Epithelial cell of esophagus (primary cell): ENCODE measurements around the gene PIGX.
A peak's percentile ranks its signal among the peaks of the same experiment; 100 is the strongest.

ENCODE experiments used
- DNase-seq: peaks from one replicate; pipeline ENCODE4 v3.0.0; 2010; ENCODE audit warnings: low read depth
- H3K4me3 ChIP-seq: 2 replicates; pipeline ENCODE4 v1.5.1; 2011; ENCODE audit warnings: mild to moderate bottlenecking, low read length, control low read depth
- CTCF ChIP-seq: IDR thresholded peaks from 2 replicates; pipeline ENCODE4 v1.5.1; 2011; ENCODE audit warnings: low read depth, mild to moderate bottlenecking, low read length, control low read depth, inconsistent platforms; ENCODE audit not compliant: insufficient read depth; ENCODE audit errors: missing control alignments

Gene PIGX

DNA sequence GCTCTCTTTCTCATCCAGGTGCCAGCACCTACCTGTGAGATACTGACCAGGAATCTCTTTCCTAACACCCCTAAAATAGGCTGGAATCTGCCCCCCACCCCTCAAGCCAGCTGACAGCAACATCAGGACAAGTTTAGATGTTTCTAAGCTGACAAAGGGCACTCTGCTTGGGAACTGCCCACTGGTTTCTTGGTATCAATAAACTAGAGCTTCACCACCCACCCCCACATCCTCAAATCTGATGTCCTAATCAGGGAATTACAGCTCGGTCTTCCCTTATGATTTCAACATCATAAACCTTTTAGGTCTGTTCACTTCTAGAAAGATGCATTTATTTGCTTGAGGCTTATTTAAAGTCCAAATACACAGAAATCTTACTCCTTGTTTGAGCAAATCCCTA, 34.8 kb upstream of the PIGX start:
- DNase-seq: no peak
- no peak for TF ChIP-seq CTCF
- no peak overlapping the region for H3K4me3 ChIP-seq

GRCh38 chr3:196677931-196678330, 34.2 kb upstream of the PIGX start:
- DNase-seq: no peak
- TF ChIP-seq CTCF: no peak
- no peak overlapping the region for H3K4me3 ChIP-seq

DNA sequence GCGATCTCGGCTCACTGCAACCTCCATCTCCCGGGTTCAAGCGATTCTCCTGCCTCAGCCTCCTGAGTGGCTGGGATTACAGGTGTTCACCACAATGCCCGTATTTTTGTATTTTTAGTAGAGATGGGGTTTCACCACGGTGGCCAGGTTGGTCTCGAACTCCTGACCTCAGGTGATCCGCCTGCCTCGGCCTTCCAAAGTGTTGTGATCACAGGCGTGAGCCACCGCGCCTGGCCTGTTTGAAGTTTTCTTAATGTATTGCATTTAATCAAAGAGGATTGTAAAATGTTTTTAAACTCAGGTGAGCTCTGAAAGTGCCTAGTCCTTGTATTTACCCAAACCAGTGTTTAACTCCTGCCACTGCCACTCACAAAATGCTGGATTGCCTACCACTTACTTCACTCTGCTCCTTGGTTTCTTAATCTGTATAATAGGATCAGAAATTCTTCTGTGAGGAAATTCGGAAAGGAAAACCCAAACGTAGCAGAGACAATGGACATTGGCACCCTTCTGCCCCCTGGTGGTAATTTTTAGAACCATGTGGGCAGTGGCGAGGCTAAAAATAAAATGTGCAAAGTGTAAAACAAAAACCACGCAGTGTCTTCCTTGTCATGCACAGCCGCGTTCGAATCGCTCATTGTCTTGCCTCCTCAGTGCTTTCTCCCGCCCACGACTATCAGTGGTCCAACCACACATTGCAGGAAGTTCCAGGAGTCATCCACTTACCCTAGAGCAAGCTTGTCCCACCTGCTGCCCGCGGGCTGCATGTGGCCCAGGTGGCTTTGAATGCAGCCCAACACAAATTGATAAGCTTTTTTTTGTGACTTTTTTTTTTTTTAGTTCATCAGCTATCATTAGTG, 27.4 kb upstream of the PIGX start:
- TF ChIP-seq CTCF: peak; percentile 84
- no peak overlapping the region for H3K4me3 ChIP-seq
- DNase-seq: peak; percentile 53

DNA sequence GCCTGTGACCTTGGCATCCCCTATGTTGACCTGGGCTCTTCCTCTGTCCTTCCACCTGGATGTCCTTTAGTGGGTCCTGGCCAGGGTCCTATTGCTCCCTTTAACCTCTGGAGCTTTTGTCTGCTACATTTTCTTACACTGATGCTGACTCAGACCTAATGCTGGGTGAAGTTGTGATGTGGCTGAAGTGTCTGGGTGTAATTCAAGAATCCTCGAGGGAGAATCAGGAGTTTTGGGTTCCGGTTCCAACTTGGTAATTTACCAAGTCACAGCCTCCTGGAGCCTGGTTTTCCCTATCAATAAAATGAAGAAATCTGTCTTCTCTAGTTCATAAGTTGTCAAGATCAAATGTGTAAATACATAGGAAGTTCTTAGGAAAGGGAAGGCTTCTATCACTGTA, 25.7 kb upstream of the PIGX start:
- H3K4me3 ChIP-seq: no peak overlapping the region
- DNase-seq: no peak
- no peak for TF ChIP-seq CTCF

DNA sequence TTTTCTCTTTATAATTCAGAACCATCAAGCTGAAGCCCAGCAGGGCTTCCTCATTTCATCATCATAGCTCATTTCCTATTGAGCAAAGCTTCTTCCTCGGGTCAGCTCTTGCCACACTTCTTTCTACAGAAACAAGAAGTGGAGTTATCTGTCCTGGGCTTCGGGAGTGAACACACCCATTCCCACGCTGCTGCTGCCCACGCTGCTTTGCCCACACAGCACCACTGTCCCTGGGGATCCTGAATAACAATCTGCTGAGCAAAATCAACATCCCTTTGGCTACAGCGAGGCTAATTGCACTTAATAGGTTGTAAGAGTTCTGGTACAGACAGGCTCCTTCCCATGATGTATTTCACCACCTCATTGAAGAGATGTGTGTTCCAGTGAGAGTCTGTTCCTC, 23.8 kb upstream of the PIGX start:
- TF ChIP-seq CTCF: no peak
- no peak overlapping the region for H3K4me3 ChIP-seq
- peak; percentile 77 for DNase-seq

- no peak for DNase-seq
- H3K4me3 ChIP-seq: no peak overlapping the region
- TF ChIP-seq CTCF: no peak
Observed at GRCh38 chr3:196689941-196690660, 22.1 kb upstream of the PIGX start.
